Esophagus squamous epithelium (tissue), 5 donors: ENCODE data around the gene ABCC2. TPM values are rescaled to one million over a fixed set of nuclear protein-coding genes. Genes with fewer than 3 reads are reported as not detected.
A peak's percentile ranks its signal among the peaks of the same experiment; 100 is the strongest.
"Not testable (repeated sequence)": the region's sequence is repeated elsewhere in the genome, so short reads cannot be mapped to it uniquely, and the experiment has no call there.

Experiments used
- DNase-seq: peaks from one replicate; lab custom pipeline; 2025; lab: John Stamatoyannopoulos, UW
- H3K27ac ChIP-seq, 4 donors: fragments of 200-600 bp; sonication (generic); one replicate each; pipeline ENCODE4 v1.5.1; 2016 to 2019; ENCODE audit warnings: mild to moderate bottlenecking in 1 of 4
- H3K27me3 ChIP-seq, 4 donors: fragments of 200-600 bp; sonication (generic); 1 replicate in 3 of 4; 2 replicates in 1 of 4; pipeline versions ENCODE4 v1.5.1 to v1.6.0; 2017 to 2021; ENCODE audit warnings: antibody characterized with exemption in 1 of 4
- H3K36me3 ChIP-seq, 3 donors: fragments of 200-600 bp; sonication (generic); one replicate each; pipeline ENCODE4 v1.5.1; 2016 to 2019
- H3K4me1 ChIP-seq, 3 donors: fragments of 200-600 bp; sonication (generic); one replicate each; pipeline ENCODE4 v1.5.1; 2017 to 2019
- H3K4me3 ChIP-seq, 4 donors: fragments of 200-600 bp; sonication (generic); 1 replicate in 3 of 4; 2 replicates in 1 of 4; pipeline ENCODE4 v1.5.1; 2016 to 2019; ENCODE audit warnings: mild to moderate bottlenecking in 2 of 4, moderate library complexity in 1 of 4
- H3K9me3 ChIP-seq, 3 donors: fragments of 200-600 bp; sonication (generic); one replicate each; pipeline ENCODE4 v1.5.1; 2016 to 2019
- CTCF ChIP-seq, 6 experiments: fragments of 450-650 bp in 4 of 6; fragments of 200-600 bp in 2 of 6; sonication (generic) in 2 of 6; IDR thresholded peaks; one replicate each; pipeline ENCODE4 v1.5.1; 2016 to 2019; ENCODE audit warnings: antibody characterized with exemption in 6 of 6, mild to moderate bottlenecking in 4 of 6, moderate library complexity in 4 of 6
- POLR2A ChIP-seq, 4 donors: fragments of 450-650 bp; IDR thresholded peaks; one replicate each; pipeline ENCODE4 v1.6.1; 2017; ENCODE audit warnings: antibody characterized with exemption in 4 of 4, mild to moderate bottlenecking in 4 of 4, moderate library complexity in 3 of 4
- WGBS, 2 donors: methylation state at CpG; one replicate each; pipeline ENCODE4 v1.1.5; 2018; 5-methylcytosine and 5-hydroxymethylcytosine counted together
- intact Hi-C: fragments of 100-400 bp; cut with DNase I; formaldehyde crosslinking; loops from one replicate; pipeline ENCODE4 v1.15.0; 2022
- total RNA-seq, 4 donors: library from RNA; depleted of rRNA; stranded (reverse); fragments of >200 nt; gene quantifications; one replicate each; pipeline ENCODE4 v1.1.0, GENCODE V29; 2016
- donor health status: DM: yes; HTN: yes; CAD: no.

The ABCC2 gene
- 1 to 10 TPM in 2 of 4 donors, under 1 TPM in 2; 0.61 to 2.2 (median 1.1) TPM for total RNA-seq

GRCh38 chr10:99782447-99783286 is at the start of gene ABCC2:
Gene ABCC2, plus strand, starts transcription at chr10:99782640. Its CDS starts 205 bp downstream, at chr10:99782845.
- Histone ChIP-seq H3K9me3 (no peaks in the 10 kb centered on the region), H3K4me1 (peaks cover 0 to 36% (median 32%) of the 10 kb centered on the region in 3 donors), H3K27ac (no peak within 1 kb of the TSS), H3K27me3 (no peaks in the 10 kb centered on the region), H3K4me3 (no peak within 1 kb of the TSS), H3K36me3 (no peaks in the 10 kb centered on the region)
- intact Hi-C loops: no loop called here
- no peak for DNase-seq
- TF ChIP-seq CTCF (IDR thresholded peaks at IDR 0.05): no peak
- TF ChIP-seq POLR2A (IDR thresholded peaks at IDR 0.05): no peak
- WGBS, 2 donors: 61 to 76% methylated on average over 7 of the region's 7 CpGs

- TF ChIP-seq POLR2A (IDR thresholded peaks at IDR 0.05) (no peak), CTCF (IDR thresholded peaks at IDR 0.05) (no peak)
- H3K4me1 ChIP-seq: peaks cover 20 to 57% (median 21%) of the 10 kb centered on the region in 3 donors
These were observed 49.1 kb upstream of the ABCC2 start for GRCh38 chr10:99733366-99733765.

GRCh38 chr10:99734111-99734510 is 48.3 kb upstream of the ABCC2 start:
- 93 to 96% methylated on average over 5 to 10 of the region's 10 CpGs for WGBS, 2 donors
- intact Hi-C loops: not testable (repeated sequence)

More at GRCh38 chr10:99733366-99733765, 49.1 kb upstream of the ABCC2 start:
- WGBS, 2 donors: 76 to 78% methylated on average over 8 of the region's 8 CpGs
- Histone ChIP-seq H3K4me3 (peak overlapping the region; percentile 70 to 96 (median 86)), H3K27ac (no peak overlapping the region), H3K27me3 (no peaks in the 10 kb centered on the region), H3K36me3 (peaks cover 0 to 34% (median 0%) of the 10 kb centered on the region in 3 donors), H3K9me3 (no peaks in the 10 kb centered on the region)
- intact Hi-C loops: no loop called here
- DNase-seq: no peak

GRCh38 chr10:99740260-99740659 is 42.2 kb upstream of the ABCC2 start:
- Histone ChIP-seq H3K27ac (no peak overlapping the region), H3K9me3 (peaks cover 0 to 20% (median 7%) of the 10 kb centered on the region in 3 donors), H3K27me3 (no peaks in the 10 kb centered on the region), H3K36me3 (peaks cover 16 to 95% (median 17%) of the 10 kb centered on the region in 3 donors), H3K4me1 (peaks cover 0 to 17% (median 4%) of the 10 kb centered on the region in 3 donors), H3K4me3 (no peak overlapping the region)
- no peak for TF ChIP-seq CTCF (IDR thresholded peaks at IDR 0.05)
- no peak for TF ChIP-seq POLR2A (IDR thresholded peaks at IDR 0.05)
- intact Hi-C loops: no loop called here
- DNase-seq: no peak
- WGBS, 2 donors: 94 to 100% methylated on average over 2 of the region's 2 CpGs

More at GRCh38 chr10:99734111-99734510, 48.3 kb upstream of the ABCC2 start:
- not testable (repeated sequence) for H3K4me3 ChIP-seq, H3K27me3 ChIP-seq, H3K27ac ChIP-seq, H3K9me3 ChIP-seq, DNase-seq
- peaks cover 0 to 34% (median 0%) of the 10 kb centered on the region in 3 donors for H3K36me3 ChIP-seq
- H3K4me1 ChIP-seq: peaks cover 20 to 54% (median 21%) of the 10 kb centered on the region in 3 donors

- H3K4me3 ChIP-seq: no peak overlapping the region
- H3K36me3 ChIP-seq: peaks cover 16 to 100% (median 17%) of the 10 kb centered on the region in 3 donors
- 86 to 88% methylated on average over 3 of the region's 3 CpGs for WGBS, 2 donors
- intact Hi-C loops: no loop called here
- H3K27me3 ChIP-seq: no peaks in the 10 kb centered on the region
- H3K9me3 ChIP-seq: peaks cover 0 to 20% (median 7%) of the 10 kb centered on the region in 3 donors
- no peak overlapping the region for H3K27ac ChIP-seq
- peaks cover 0 to 14% (median 0%) of the 10 kb centered on the region in 3 donors for H3K4me1 ChIP-seq
- no peak for DNase-seq
- no peak for TF ChIP-seq CTCF (IDR thresholded peaks at IDR 0.05)
- no peak for TF ChIP-seq POLR2A (IDR thresholded peaks at IDR 0.05)
These were observed 41.4 kb upstream of the ABCC2 start for GRCh38 chr10:99740933-99741559.
